LNCaP clone FGC (cell line): ENCODE results near the gene JAM3.
A peak's percentile ranks its signal among the peaks of the same experiment; 100 is the strongest.

ENCODE experiments used
- DNase-seq: peaks from one replicate; pipeline ENCODE4 v3.0.0-alpha.2; 2011; ENCODE audit warnings: low read depth
- H3K4me3 ChIP-seq: 2 replicates; pipeline ENCODE4 v1.5.1; 2011; ENCODE audit warnings: mild to moderate bottlenecking, low read depth, low read length, control low read depth
- TF ChIP-seq, protein P1 (sequence below): IDR thresholded peaks from 2 replicates; pipeline ENCODE4 v1.5.1; 2012; ENCODE audit warnings: mild to moderate bottlenecking; ENCODE audit not compliant: control insufficient read depth, insufficient read depth; ENCODE audit errors: extremely low read depth

Gene JAM3

DNA sequence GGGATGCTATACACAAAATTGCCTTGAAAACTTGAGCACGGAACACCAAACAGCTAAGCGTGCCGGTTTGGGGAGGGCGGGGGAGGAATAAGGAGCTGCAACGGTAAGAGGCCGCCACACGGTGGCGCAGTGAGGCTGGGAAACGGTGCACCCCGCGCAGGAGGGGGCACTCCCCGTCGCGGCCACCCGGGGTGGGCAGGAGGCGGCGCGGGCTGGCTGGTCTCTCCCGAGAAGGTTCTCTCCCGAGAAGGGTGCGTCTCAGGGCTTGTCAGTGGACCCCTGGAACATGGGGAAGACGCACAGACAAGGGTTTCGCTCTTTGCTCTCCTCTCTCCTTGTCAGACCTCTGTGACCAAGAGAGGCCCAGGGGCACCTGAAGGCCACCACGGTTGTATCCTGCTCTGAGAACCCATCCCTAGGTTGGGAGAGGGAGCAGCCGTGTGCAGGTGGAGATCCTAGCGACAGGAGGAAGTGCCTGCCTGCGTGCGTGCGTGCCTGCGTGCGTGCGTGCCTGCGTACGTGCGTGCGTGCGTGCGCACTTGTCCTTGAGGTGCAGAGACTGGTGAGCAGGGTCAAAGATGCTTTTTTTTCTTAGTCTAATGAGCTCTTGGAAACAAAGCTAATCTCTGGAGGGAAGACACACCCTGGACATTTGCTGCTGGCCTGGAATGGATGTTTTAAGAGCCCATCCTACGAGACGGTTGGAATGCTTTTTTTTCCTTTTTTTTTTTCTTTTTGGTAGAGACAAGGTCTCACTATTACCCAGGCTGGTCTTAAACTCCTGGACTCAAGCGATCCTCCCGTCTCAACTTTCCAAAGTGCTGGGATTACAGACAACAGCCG, 18.1 kb upstream of the JAM3 start:
- DNase-seq = no peak
- H3K4me3 ChIP-seq = no peak overlapping the region
- TF ChIP-seq, protein P1, sequence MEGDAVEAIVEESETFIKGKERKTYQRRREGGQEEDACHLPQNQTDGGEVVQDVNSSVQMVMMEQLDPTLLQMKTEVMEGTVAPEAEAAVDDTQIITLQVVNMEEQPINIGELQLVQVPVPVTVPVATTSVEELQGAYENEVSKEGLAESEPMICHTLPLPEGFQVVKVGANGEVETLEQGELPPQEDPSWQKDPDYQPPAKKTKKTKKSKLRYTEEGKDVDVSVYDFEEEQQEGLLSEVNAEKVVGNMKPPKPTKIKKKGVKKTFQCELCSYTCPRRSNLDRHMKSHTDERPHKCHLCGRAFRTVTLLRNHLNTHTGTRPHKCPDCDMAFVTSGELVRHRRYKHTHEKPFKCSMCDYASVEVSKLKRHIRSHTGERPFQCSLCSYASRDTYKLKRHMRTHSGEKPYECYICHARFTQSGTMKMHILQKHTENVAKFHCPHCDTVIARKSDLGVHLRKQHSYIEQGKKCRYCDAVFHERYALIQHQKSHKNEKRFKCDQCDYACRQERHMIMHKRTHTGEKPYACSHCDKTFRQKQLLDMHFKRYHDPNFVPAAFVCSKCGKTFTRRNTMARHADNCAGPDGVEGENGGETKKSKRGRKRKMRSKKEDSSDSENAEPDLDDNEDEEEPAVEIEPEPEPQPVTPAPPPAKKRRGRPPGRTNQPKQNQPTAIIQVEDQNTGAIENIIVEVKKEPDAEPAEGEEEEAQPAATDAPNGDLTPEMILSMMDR = peak; percentile 95

DNA sequence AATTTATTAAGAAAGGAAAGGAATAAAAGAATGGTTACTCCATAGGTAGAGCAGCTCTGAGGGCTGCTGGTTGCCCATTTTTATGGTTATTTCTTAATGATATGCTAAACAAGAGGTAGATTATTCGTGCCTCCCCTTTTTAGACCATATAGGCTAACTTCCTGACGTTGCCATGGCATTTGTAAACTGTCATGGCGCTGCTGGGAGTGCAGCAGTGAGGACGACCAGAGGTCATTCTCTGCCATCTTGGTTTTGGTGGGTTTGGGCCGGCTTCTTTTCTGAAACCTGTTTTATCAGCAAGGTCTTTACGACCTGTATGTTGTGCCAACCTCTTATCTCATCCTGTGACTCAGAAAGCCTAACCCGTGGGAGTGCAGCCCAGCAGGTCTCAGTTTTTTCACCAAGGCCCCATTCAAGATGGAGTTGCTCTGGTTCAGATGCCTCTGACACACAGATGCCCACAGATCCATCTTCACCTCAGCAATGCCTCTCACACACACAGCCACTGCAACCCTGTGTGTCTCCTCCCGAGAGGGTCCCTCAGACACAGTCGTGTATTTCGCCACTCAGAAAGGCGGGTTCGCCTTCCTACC, 16.4 kb upstream of the JAM3 start:
- no peak overlapping the region for H3K4me3 ChIP-seq
- TF ChIP-seq, protein P1 = no peak
- no peak for DNase-seq

DNA sequence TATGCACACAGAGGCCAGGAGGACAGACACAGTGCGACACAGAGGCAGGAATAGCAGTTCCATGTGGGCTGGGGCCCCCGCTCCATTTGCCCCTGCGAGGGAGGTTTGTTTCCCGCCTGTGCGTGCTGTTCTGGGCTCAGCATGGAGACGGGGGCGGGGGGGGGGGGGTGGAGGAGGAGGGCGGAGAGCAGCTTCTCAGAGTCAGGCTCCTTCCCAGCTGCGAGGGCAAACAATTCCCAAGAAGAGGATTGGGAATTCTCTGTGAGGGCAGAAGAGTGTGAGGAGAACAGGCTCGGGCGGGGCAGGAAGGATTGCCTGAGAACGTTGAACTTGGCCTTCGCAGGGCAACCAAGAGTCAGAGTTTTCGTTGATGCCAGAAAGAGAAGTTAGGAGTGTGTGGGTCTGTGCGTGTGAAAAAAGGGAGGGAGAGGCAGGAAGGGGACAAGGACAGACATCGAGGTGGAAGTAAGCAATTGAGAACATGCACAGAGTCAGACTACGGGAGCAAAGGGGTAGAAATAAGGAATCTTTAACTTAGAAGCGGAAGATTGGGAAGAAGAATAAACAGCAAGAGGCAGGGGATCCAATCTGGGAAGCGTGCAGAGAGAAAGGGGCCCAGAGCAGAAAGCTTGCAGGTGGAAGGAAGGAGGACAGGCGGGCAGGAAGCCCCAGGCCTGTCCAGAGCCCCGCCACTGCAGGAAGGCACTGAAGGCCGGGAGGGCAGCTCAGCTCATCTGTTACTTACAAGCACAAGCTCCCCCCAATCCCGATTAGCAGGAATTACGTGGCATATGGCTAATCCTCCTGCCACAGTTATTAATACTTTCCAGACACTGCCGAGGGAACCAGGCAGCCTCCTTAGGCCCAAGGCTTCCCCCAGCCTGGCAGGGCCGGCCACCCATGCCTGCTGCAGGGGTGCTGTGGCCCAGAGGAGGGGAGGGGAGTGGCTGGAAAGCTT, 15.6 kb upstream of the JAM3 start:
- TF ChIP-seq, protein P1 = no peak
- no peak for DNase-seq
- no peak overlapping the region for H3K4me3 ChIP-seq

DNA sequence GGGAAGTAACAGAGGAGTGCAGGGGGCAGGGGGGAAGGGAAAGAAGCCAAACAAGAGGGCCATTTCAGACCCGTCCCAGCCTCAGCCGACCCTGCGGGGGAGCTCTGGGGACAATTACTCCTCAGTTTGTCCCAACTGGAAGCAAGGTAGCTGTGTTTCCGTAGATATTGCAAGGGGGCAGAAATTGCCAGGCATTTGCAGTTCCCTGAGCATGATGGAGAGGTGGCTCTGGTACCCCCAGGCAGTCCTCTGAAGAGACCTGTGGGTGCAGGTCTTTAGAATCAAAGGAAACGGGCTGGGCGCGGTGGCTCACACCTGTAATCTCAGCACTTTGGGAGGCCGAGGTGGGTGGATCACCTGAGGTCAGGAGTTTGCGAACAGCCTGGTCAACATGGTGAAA, 13.8 kb upstream of the JAM3 start:
- no peak overlapping the region for H3K4me3 ChIP-seq
- TF ChIP-seq, protein P1 = no peak
- DNase-seq = no peak

DNA sequence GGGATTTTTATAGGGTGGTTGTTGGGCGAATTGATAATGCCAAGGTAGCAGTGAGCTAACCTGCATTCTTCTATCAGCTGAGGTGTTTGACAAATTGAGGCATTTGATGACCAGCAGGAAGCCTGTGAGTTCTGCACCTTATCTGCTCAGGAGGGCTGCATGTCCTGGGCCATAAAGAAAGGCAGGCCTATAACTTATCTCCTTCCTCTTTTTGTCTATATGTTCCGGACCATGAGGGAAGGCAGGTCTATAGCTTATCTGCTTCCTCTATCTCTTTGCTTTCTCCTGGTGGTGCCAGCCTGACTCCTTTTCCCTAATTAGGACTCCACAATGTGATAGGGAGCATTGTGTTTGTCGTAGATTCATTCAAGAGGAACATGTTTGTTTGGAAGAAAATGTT, 8.6 kb upstream of the JAM3 start:
- TF ChIP-seq, protein P1 = no peak
- DNase-seq = no peak
- H3K4me3 ChIP-seq = no peak overlapping the region

DNA sequence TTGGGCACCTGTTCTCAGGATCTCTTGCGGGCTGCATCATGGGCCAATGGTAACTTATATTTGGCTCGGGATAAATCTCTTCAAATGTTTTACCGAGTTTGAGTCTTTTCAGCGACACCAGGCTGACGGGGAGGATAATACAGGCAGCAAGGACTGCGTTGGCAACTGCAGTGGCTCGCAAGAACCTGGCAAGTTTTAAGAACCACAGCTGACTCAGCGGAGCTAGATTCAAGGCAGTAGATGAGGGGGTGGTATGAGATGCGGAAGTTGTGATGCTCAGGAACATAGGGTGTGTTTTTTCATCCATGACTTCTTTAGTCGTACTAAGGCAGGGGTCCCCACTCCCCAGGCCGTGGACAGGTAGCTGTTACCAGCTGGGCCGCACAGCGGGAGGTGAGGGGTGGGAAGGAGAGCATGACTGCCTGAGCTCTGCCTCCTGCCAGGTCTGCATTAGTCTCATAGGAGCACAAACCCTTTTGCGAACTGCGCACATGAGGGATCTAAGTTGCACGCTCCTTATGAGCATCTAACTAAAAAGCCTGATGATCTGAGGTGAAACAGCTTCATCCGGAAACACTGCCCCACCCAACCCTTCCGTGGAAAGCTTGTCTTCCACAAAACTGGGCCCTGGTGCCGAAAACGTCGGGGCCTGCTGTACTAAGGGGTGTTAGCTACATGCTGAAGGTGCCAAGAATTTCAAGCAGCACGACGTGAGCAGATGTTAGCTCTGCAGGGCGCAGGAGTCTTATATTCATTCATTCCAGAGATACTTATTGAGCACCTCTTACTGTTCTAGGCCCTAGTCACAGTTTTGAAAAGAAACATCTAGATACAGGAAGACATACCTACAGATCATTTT, 6.4 kb upstream of the JAM3 start:
- H3K4me3 ChIP-seq = no peak overlapping the region
- TF ChIP-seq, protein P1 = no peak
- DNase-seq = no peak
